GM23248 (cell line): ENCODE data around the gene GRIA3.

Experiments
- EZH2 ChIP-seq: fragments of 200-600 bp; sonication (generic); IDR thresholded peaks from 2 replicates; pipeline ENCODE4 v1.6.1; 2018; ENCODE audit warnings: antibody characterized with exemption, mild to moderate bottlenecking; ENCODE audit not compliant: insufficient read depth, poor library complexity, severe bottlenecking
- EZH2phosphoT487 ChIP-seq: fragments of 200-600 bp; sonication (generic); IDR thresholded peaks from 2 replicates; pipeline ENCODE4 v1.6.1; 2018; ENCODE audit warnings: antibody characterized with exemption, moderate library complexity, mild to moderate bottlenecking, low read depth; ENCODE audit not compliant: insufficient read depth

- TF ChIP-seq EZH2 (no peak), EZH2phosphoT487 (no peak)
These were observed 334.7 kb downstream of the GRIA3 start for GRCh38 chrX:123518791-123519190.
